ENCODE results near the gene SMS. TPM values are rescaled to one million over a fixed set of nuclear protein-coding genes. Genes with fewer than 3 reads are reported as not detected.

The SMS gene
- total RNA-seq, 6 donors from 2014 or later = 23.3 to 53.5 (median 50.2) TPM

DNA sequence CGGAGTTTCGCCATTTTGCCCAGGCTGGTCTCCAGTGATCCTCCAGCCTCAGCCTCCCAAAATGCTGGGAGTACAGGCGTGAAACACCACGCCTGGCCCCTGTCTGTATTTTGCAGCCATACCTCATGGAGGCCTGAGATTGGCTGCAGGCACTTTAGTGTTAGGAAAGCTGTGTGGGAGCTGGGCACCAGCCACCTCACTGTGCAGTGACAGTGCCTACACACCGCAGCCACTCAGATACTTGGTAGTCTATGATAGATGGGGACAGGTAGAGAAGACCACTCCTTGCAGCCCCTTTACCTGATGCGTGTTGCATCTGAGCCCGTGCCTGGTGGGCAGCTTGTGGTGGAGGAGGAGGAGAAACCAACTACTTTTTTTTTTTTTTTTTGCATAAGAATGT, 16.3 kb downstream of the SMS start:
- no peak for DNase-seq
- WGBS, 2 donors = 82 to 90% methylated on average over 2 to 7 of the region's 7 CpGs
- no peaks in the 10 kb centered on the region for H3K27me3 ChIP-seq
- peaks cover 0 to 8% (median 4%) of the 10 kb centered on the region in 4 donors for H3K4me1 ChIP-seq
- ATAC-seq (ENCODE audit: low FRiP score in 2 of 2) = peak in 1 of 2 donors; percentile 53
- H3K36me3 ChIP-seq = no peaks in the 10 kb centered on the region
- H3K27ac ChIP-seq = no peak overlapping the region
- H3K9me3 ChIP-seq = no peaks in the 10 kb centered on the region
- H3K4me3 ChIP-seq = no peak overlapping the region
- TF ChIP-seq POLR2AphosphoS5 (IDR thresholded peaks at IDR 0.05) (no peak), EP300 (IDR thresholded peaks at IDR 0.05) (no peak), POLR2A (IDR thresholded peaks at IDR 0.05) (no peak)
- TF ChIP-seq, protein P1, sequence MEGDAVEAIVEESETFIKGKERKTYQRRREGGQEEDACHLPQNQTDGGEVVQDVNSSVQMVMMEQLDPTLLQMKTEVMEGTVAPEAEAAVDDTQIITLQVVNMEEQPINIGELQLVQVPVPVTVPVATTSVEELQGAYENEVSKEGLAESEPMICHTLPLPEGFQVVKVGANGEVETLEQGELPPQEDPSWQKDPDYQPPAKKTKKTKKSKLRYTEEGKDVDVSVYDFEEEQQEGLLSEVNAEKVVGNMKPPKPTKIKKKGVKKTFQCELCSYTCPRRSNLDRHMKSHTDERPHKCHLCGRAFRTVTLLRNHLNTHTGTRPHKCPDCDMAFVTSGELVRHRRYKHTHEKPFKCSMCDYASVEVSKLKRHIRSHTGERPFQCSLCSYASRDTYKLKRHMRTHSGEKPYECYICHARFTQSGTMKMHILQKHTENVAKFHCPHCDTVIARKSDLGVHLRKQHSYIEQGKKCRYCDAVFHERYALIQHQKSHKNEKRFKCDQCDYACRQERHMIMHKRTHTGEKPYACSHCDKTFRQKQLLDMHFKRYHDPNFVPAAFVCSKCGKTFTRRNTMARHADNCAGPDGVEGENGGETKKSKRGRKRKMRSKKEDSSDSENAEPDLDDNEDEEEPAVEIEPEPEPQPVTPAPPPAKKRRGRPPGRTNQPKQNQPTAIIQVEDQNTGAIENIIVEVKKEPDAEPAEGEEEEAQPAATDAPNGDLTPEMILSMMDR (IDR thresholded peaks at IDR 0.05) = no peak

DNA sequence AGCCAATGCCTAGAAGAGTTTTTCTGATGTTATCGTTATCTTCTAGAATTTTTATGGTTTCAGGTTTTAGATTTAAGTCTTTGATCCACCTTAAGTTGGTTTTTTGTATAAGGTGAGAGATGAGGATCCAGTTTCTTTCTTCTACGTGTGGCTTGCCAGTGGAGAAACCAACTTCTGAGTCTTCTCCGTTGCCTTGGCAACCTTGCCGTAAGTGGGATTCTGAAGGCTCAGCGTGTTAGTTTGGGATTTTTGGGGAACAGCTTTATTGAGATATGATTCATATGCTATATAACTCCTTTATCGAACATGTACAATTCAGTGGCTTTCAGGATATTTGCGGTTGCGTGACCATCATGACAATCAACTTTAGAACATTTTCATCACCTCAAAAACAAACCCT, 17.7 kb downstream of the SMS start:
- H3K36me3 ChIP-seq = no peaks in the 10 kb centered on the region
- 82 to 92% methylated on average over 8 of the region's 8 CpGs for WGBS, 2 donors
- no peaks in the 10 kb centered on the region for H3K27me3 ChIP-seq
- no peaks in the 10 kb centered on the region for H3K9me3 ChIP-seq
- no peak overlapping the region for H3K27ac ChIP-seq
- no peak overlapping the region for H3K4me3 ChIP-seq
- peaks cover 0 to 11% (median 4%) of the 10 kb centered on the region in 4 donors for H3K4me1 ChIP-seq
- TF ChIP-seq POLR2AphosphoS5 (IDR thresholded peaks at IDR 0.05) = no peak
- TF ChIP-seq EP300 (IDR thresholded peaks at IDR 0.05) = no peak
- TF ChIP-seq, protein P1 (IDR thresholded peaks at IDR 0.05) = no peak
- no peak for TF ChIP-seq POLR2A (IDR thresholded peaks at IDR 0.05)
- DNase-seq (no peak), ATAC-seq (ENCODE audit: low FRiP score in 2 of 2) (no peak)

DNA sequence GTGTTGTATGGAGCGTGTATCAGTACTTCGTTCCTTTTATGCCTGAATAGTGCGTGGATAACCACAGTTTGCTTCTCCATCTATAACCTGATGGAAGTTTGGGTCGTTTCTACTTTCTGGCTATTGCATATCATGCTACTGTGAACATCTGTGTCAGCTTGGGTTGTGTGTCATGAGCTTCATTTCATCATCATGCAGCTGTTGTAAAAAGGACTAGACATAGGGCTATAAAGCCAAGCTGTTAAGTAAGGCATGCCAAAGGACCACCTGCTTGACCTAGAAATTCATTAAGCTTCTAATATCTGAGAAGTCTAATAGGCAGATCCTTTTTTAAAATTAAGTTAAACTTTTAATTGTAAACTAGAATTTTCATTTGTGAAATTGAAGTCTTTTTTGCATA, 18.4 kb downstream of the SMS start:
- 65 to 78% methylated on average over 4 of the region's 4 CpGs for WGBS, 2 donors
- H3K27ac ChIP-seq = no peak overlapping the region

DNA sequence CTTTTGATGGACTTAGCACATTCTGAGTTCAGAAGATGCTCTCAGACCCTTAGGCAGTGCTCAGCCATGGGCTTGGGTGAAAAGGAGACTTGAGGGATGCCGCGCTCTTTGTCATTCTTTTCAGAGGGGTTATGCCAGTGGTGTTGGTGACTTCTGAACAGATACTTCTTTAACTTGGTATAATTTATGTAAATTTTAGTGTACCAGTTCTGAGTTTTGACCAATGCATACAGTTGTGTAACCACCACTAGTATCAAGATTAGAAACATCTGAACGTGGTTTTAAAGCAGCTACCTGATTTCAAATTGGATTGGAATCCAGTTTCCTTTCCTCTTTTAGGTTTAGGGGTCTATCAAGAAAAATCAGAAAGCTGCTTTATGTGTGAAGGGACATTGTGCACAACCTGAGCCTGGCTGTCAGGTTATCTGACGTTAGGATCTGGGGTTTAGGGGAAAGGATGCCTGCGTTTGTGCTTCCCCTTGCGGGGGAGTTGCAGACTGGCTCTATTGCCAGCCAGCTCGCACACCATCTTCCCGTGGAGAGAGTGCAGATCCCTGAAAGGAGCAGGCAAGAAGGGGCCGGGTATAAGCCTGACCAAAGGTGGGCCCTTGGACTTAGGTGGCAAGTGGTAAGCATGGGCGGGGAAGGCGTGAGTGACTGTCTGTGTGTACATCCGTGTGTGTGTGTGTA, 19.0 kb downstream of the SMS start:
- DNase-seq (no peak), ATAC-seq (ENCODE audit: low FRiP score in 2 of 2) (no peak)
- Histone ChIP-seq H3K9me3 (no peaks in the 10 kb centered on the region), H3K36me3 (no peaks in the 10 kb centered on the region), H3K27ac (no peak overlapping the region), H3K4me1 (peaks cover 0 to 20% (median 4%) of the 10 kb centered on the region in 4 donors), H3K4me3 (no peak overlapping the region), H3K27me3 (no peaks in the 10 kb centered on the region)
- 55 to 67% methylated on average over 5 to 12 of the region's 12 CpGs for WGBS, 2 donors
- TF ChIP-seq EP300 (IDR thresholded peaks at IDR 0.05) (no peak), POLR2A (IDR thresholded peaks at IDR 0.05) (no peak), POLR2AphosphoS5 (IDR thresholded peaks at IDR 0.05) (no peak)
- TF ChIP-seq, protein P1 (IDR thresholded peaks at IDR 0.05) = no peak

More for the DNA sequence above, 18.4 kb downstream of the SMS start:
- Histone ChIP-seq H3K4me3 (no peak overlapping the region), H3K36me3 (no peaks in the 10 kb centered on the region), H3K9me3 (no peaks in the 10 kb centered on the region), H3K4me1 (peaks cover 0 to 16% (median 4%) of the 10 kb centered on the region in 4 donors), H3K27me3 (no peaks in the 10 kb centered on the region)
- TF ChIP-seq EP300 (IDR thresholded peaks at IDR 0.05) (no peak), POLR2AphosphoS5 (IDR thresholded peaks at IDR 0.05) (no peak), POLR2A (IDR thresholded peaks at IDR 0.05) (no peak)
- TF ChIP-seq, protein P1 (IDR thresholded peaks at IDR 0.05) = no peak
- DNase-seq (no peak), ATAC-seq (ENCODE audit: low FRiP score in 2 of 2) (no peak)
